ENCODE results near the gene AFF3. TPM values are rescaled to one million over a fixed set of nuclear protein-coding genes. Genes with fewer than 3 reads are reported as not detected.

AFF3 gene
- total RNA-seq, 1 experiment from 2014 or later: not detected

- Histone ChIP-seq H3K36me3 (ENCODE audit: insufficient read depth, low read length, poor library complexity, severe bottlenecking) (no peaks in the 10 kb centered on the region), H3K4me1 (ENCODE audit: insufficient read depth, low read length, poor library complexity, severe bottlenecking) (no peaks in the 10 kb centered on the region), H3K27ac (ENCODE audit: low read depth, low read length, poor library complexity, severe bottlenecking) (no peak overlapping the region), H3K9me3 (ENCODE audit: low read depth, low read length, poor library complexity, severe bottlenecking) (no peaks in the 10 kb centered on the region), H3K4me3 (ENCODE audit: low read depth, low read length, poor library complexity, severe bottlenecking) (no peak overlapping the region), H3K27me3 (replicated peaks; ENCODE audit: insufficient read depth, low read depth, low read length, poor library complexity) (peaks cover 27% of the 10 kb centered on the region)
- BruUV-seq (replicated peaks): no TSS peak
- DNase-seq (ENCODE audit: low spot score): no peak
- no peak for TF ChIP-seq EZH2 (IDR thresholded peaks at IDR 0.05; ENCODE audit: borderline replicate concordance, low read depth, low read length, poor library complexity, severe bottlenecking)
- no peak for TF ChIP-seq CTCF (conservative IDR thresholded peaks at IDR 0.05; ENCODE audit: low read depth, low read length)
- ChIA-PET CTCF (no interaction called here), POLR2A (ENCODE audit: low non-redundant PET) (no interaction called here)
- intact Hi-C loops (cut with micrococcal nuclease; ENCODE audit: unreplicated experiment): no loop called here
Measured at GRCh38 chr2:99622534-99622933, 519.9 kb downstream of the AFF3 start.

- Histone ChIP-seq H3K4me3 (ENCODE audit: low read depth, low read length, poor library complexity, severe bottlenecking) (no peak overlapping the region), H3K4me1 (ENCODE audit: insufficient read depth, low read length, poor library complexity, severe bottlenecking) (no peaks in the 10 kb centered on the region), H3K9me3 (ENCODE audit: low read depth, low read length, poor library complexity, severe bottlenecking) (no peaks in the 10 kb centered on the region), H3K27me3 (replicated peaks; ENCODE audit: insufficient read depth, low read depth, low read length, poor library complexity) (peaks cover 29% of the 10 kb centered on the region), H3K36me3 (ENCODE audit: insufficient read depth, low read length, poor library complexity, severe bottlenecking) (no peaks in the 10 kb centered on the region), H3K27ac (ENCODE audit: low read depth, low read length, poor library complexity, severe bottlenecking) (no peak overlapping the region)
- DNase-seq (ENCODE audit: low spot score): no peak
- CTCF ChIA-PET: no interaction called here
- no peak for TF ChIP-seq EZH2 (IDR thresholded peaks at IDR 0.05; ENCODE audit: borderline replicate concordance, low read depth, low read length, poor library complexity, severe bottlenecking)
- no peak for TF ChIP-seq CTCF (conservative IDR thresholded peaks at IDR 0.05; ENCODE audit: low read depth, low read length)
- no TSS peak for BruUV-seq (replicated peaks)
- intact Hi-C loops (cut with micrococcal nuclease; ENCODE audit: unreplicated experiment): no loop called here
- POLR2A ChIA-PET (ENCODE audit: low non-redundant PET): no interaction called here
Measured at GRCh38 chr2:99621774-99622173, 520.6 kb downstream of the AFF3 start.

GRCh38 chr2:99621106-99621505, 521.3 kb downstream of the AFF3 start:
- ChIA-PET CTCF (no interaction called here), POLR2A (ENCODE audit: low non-redundant PET) (no interaction called here)
- BruUV-seq (replicated peaks): no TSS peak

More at GRCh38 chr2:99621106-99621505, 521.3 kb downstream of the AFF3 start:
- TF ChIP-seq EZH2 (IDR thresholded peaks at IDR 0.05; ENCODE audit: borderline replicate concordance, low read depth, low read length, poor library complexity, severe bottlenecking): no peak
- TF ChIP-seq CTCF (conservative IDR thresholded peaks at IDR 0.05; ENCODE audit: low read depth, low read length): no peak
- Histone ChIP-seq H3K27ac (ENCODE audit: low read depth, low read length, poor library complexity, severe bottlenecking) (no peak overlapping the region), H3K4me1 (ENCODE audit: insufficient read depth, low read length, poor library complexity, severe bottlenecking) (no peaks in the 10 kb centered on the region), H3K36me3 (ENCODE audit: insufficient read depth, low read length, poor library complexity, severe bottlenecking) (no peaks in the 10 kb centered on the region), H3K9me3 (ENCODE audit: low read depth, low read length, poor library complexity, severe bottlenecking) (no peaks in the 10 kb centered on the region), H3K4me3 (ENCODE audit: low read depth, low read length, poor library complexity, severe bottlenecking) (no peak overlapping the region), H3K27me3 (replicated peaks; ENCODE audit: insufficient read depth, low read depth, low read length, poor library complexity) (peaks cover 30% of the 10 kb centered on the region)
- DNase-seq (ENCODE audit: low spot score): no peak
- intact Hi-C loops (cut with micrococcal nuclease; ENCODE audit: unreplicated experiment): no loop called here

Measured in A673 (cell line).